Karpas-422 (cell line): Measurements from ENCODE around the gene P2RY14. TPM values are rescaled to one million over a fixed set of nuclear protein-coding genes. Genes with fewer than 3 reads are reported as not detected.

Experiments used
- DNase-seq: peaks from one replicate; pipeline ENCODE4 v3.0.0-alpha.2; 2015
- H2AFZ ChIP-seq: fragments of 200-600 bp; sonication (generic); 2 replicates; pipeline ENCODE4 v1.6.1; 2014; ENCODE audit warnings: antibody characterized with exemption, low read length, mixed read lengths
- H3K27ac ChIP-seq: fragments of 200-600 bp; sonication (generic); 2 replicates; pipeline ENCODE4 v1.5.1; 2014; ENCODE audit warnings: mild to moderate bottlenecking, low read length, moderate library complexity
- H3K27me3 ChIP-seq: fragments of 200-600 bp; sonication (generic); 2 replicates; pipeline ENCODE4 v1.6.1; 2014; ENCODE audit warnings: low read length, mixed read lengths
- H3K36me3 ChIP-seq: fragments of 200-600 bp; sonication (generic); 2 replicates; pipeline ENCODE4 v1.6.1; 2014; ENCODE audit warnings: low read length, mixed read lengths; ENCODE audit not compliant: insufficient read depth
- H3K4me1 ChIP-seq: fragments of 200-600 bp; sonication (generic); 2 replicates; pipeline ENCODE4 v1.6.1; 2014; ENCODE audit warnings: mild to moderate bottlenecking, low read length, mixed read lengths
- H3K4me2 ChIP-seq: fragments of 200-600 bp; sonication (generic); 2 replicates; pipeline ENCODE4 v1.6.1; 2014; ENCODE audit warnings: low read length, low read depth, mild to moderate bottlenecking; ENCODE audit not compliant: poor library complexity, severe bottlenecking
- H3K4me3 ChIP-seq: fragments of 200-600 bp; sonication (generic); 2 replicates; pipeline ENCODE4 v1.5.1; 2014; ENCODE audit warnings: mild to moderate bottlenecking, antibody characterized with exemption, low read length, mixed read lengths
- H3K79me2 ChIP-seq: fragments of 200-600 bp; sonication (generic); 2 replicates; pipeline ENCODE4 v1.6.1; 2014; ENCODE audit warnings: mild to moderate bottlenecking, low read length, mixed read lengths
- H3K9ac ChIP-seq: fragments of 200-600 bp; sonication (generic); 2 replicates; pipeline ENCODE4 v1.6.0; 2014; ENCODE audit warnings: low read length
- H3K9me2 ChIP-seq: fragments of 200-600 bp; sonication (generic), shearing (Covaris generic); replicated peaks from 2 replicates; pipeline ENCODE4 v1.6.0; 2014; ENCODE audit warnings: mild to moderate bottlenecking, low read length, moderate library complexity; ENCODE audit not compliant: insufficient read depth
- H3K9me3 ChIP-seq: fragments of 300-700, 200-600 bp; sonication (generic); 2 replicates; pipeline ENCODE4 v1.6.1; 2014; ENCODE audit warnings: low read length, mixed read lengths
- H4K20me1 ChIP-seq: fragments of 200-600 bp; sonication (generic); 2 replicates; pipeline ENCODE4 v1.6.1; 2014; ENCODE audit warnings: mild to moderate bottlenecking, antibody characterized with exemption, low read length, low read depth; ENCODE audit not compliant: insufficient read depth
- total RNA-seq: library from RNA; depleted of rRNA; stranded (reverse); fragments of >200 nt; shearing (Covaris generic); gene quantifications from 2 replicates; pipeline ENCODE4 v1.2.3, GENCODE V29; 2014; ENCODE audit warnings: low replicate concordance

The P2RY14 gene
- total RNA-seq, 1 experiment from 2014 or later, result not detected

DNA sequence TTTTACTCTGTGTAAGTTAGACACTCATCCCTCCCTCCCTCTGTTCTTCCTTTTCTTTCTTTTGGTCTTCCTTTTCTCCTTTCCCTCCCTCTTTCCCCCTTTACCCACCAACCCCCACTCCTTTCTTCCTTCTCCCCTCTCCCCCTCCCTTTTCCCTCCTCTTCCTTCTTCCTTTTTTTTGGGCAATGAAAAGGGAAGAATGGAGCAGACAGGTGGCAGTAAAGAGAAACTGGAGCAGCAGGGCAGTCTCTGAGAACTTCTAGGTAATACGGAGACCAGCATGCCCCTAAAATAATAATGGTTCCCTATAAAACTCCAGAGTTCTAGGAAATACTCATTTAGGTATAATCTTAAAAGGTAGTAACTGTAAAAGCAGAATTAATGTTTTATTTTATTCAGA is 63.9 kb downstream of the P2RY14 start:
- no peak for DNase-seq
- no peaks in the 10 kb centered on the region for H3K9me2 ChIP-seq
- H3K27me3 ChIP-seq, result no peaks in the 10 kb centered on the region
- H3K79me2 ChIP-seq, result no peaks in the 10 kb centered on the region
- no peak overlapping the region for H2AFZ ChIP-seq
- H4K20me1 ChIP-seq, result no peaks in the 10 kb centered on the region
- H3K9me3 ChIP-seq, result no peaks in the 10 kb centered on the region
- no peak overlapping the region for H3K4me2 ChIP-seq
- H3K27ac ChIP-seq, result no peak overlapping the region
- no peaks in the 10 kb centered on the region for H3K4me1 ChIP-seq
- no peak overlapping the region for H3K9ac ChIP-seq
- H3K36me3 ChIP-seq, result no peaks in the 10 kb centered on the region
- no peak overlapping the region for H3K4me3 ChIP-seq

DNA sequence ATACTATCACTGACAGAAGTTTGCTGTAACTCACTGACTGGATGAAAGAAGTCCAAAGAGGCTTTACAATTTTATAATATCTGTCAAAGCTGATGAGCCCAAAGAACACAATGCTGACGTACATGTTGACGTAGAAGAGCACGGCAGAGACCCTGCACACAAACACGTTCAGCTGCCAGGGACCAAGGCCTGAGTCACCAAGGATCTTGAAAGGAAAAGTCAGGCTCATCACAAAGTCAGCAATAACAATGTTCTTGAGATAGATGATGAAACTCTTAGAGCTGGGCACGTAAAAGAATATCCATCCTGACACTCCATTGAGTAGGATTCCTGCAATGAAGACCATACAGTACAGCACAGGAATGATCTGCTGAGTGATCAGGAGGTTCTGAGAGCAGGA is 64.5 kb downstream of the P2RY14 start:
- H3K27ac ChIP-seq, result no peak overlapping the region
- no peaks in the 10 kb centered on the region for H3K9me3 ChIP-seq
- H3K36me3 ChIP-seq, result no peaks in the 10 kb centered on the region
- no peaks in the 10 kb centered on the region for H3K9me2 ChIP-seq
- no peaks in the 10 kb centered on the region for H3K79me2 ChIP-seq
- H3K27me3 ChIP-seq, result no peaks in the 10 kb centered on the region
- no peak overlapping the region for H3K4me2 ChIP-seq
- DNase-seq, result no peak
- H2AFZ ChIP-seq, result no peak overlapping the region
- no peaks in the 10 kb centered on the region for H3K4me1 ChIP-seq
- H3K4me3 ChIP-seq, result no peak overlapping the region
- H3K9ac ChIP-seq, result no peak overlapping the region
- no peaks in the 10 kb centered on the region for H4K20me1 ChIP-seq

DNA sequence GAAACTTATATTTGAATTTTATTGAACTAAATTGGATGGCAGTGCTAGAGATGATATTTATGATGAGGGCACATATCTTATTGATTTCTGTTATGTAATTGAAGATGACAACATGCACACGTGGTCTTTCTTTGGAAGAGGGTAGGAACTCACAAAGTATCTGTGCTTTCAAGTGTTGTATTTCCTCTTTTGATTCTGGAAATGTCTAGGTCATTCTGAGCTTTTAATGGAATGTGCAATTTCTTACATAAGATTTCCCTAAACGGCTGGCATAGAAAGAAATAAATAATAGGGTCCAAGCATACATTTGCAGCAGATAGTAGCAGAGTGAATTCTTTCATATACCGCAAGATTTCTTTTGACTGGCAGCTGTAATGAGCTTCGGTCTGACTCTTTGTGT is 65.2 kb downstream of the P2RY14 start:
- no peaks in the 10 kb centered on the region for H4K20me1 ChIP-seq

DNA sequence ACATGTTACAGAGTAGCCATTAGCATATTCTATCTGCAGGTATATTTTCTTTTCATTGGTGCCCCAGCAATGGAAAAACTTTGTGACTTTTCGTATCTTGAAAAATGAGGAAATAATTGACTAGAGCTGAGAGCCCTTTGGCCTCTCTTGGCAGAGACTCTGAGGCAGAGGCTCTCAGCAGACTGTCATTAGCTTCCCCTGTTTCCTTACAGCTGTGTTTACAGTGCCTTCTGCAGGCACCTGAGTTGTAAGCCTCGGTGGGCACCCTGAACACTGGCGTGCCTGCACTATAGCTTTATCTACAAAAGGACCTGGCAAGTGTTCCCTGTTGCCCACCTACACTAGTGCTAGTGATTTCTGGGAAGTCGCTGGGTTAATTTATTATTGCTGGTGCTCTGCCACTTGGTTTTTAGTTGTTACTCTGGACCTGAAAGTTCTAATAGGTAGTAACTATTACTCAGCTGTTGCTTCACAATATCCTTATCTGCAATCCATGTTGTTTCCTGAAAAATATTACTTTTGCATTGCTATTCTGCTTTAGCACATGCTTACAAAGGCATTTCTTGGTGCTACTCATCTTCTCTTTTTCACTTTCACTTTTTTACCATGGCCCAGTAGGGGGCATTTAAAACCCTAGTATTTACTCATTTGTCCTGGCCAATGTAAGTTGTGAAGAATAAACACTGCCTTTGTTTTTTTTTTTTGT is 67.5 kb downstream of the P2RY14 start:
- H3K27ac ChIP-seq, result no peak overlapping the region
- no peaks in the 10 kb centered on the region for H4K20me1 ChIP-seq
- no peak overlapping the region for H2AFZ ChIP-seq
- H3K79me2 ChIP-seq, result no peaks in the 10 kb centered on the region
- H3K4me2 ChIP-seq, result peak overlapping the region; percentile 4
- no peak for DNase-seq
- H3K27me3 ChIP-seq, result no peaks in the 10 kb centered on the region
- no peaks in the 10 kb centered on the region for H3K9me2 ChIP-seq
- H3K4me3 ChIP-seq, result no peak overlapping the region; the same call in 1 of the 2 replicates
- no peak overlapping the region for H3K9ac ChIP-seq
- no peaks in the 10 kb centered on the region for H3K36me3 ChIP-seq
- H3K9me3 ChIP-seq, result no peaks in the 10 kb centered on the region
- H3K4me1 ChIP-seq, result no peaks in the 10 kb centered on the region

More for the DNA sequence above, 65.2 kb downstream of the P2RY14 start:
- Histone ChIP-seq H3K27ac (no peak overlapping the region), H2AFZ (no peak overlapping the region), H3K4me2 (no peak overlapping the region), H3K9me3 (no peaks in the 10 kb centered on the region), H3K9me2 (no peaks in the 10 kb centered on the region), H3K36me3 (no peaks in the 10 kb centered on the region), H3K4me3 (no peak overlapping the region), H3K79me2 (no peaks in the 10 kb centered on the region), H3K9ac (no peak overlapping the region), H3K27me3 (no peaks in the 10 kb centered on the region), H3K4me1 (no peaks in the 10 kb centered on the region)
- no peak for DNase-seq

DNA sequence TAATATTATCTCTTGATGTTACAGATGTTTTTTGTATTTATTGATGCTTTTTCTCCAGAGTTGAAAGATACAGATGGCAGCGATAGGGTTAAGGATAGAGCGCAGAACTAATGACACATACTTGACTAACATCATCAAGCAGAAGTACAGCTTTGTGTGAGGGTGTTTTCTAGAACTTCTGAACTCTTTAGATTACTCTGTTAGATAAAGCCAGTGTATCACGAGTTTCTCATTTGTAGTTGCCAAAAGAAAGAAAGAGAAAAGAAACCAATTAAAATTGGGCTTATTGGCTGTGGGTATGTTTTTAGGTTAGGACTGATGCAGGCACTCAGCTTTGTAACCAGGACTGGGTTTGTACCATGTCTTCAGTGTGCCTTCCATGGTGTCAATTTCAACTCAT is 68.7 kb downstream of the P2RY14 start:
- Histone ChIP-seq H3K27me3 (no peaks in the 10 kb centered on the region), H3K4me1 (no peaks in the 10 kb centered on the region), H3K4me3 (no peak overlapping the region), H3K79me2 (no peaks in the 10 kb centered on the region), H3K9me3 (no peaks in the 10 kb centered on the region), H3K4me2 (no peak overlapping the region), H3K9ac (no peak overlapping the region), H3K9me2 (no peaks in the 10 kb centered on the region), H4K20me1 (no peaks in the 10 kb centered on the region), H3K36me3 (no peaks in the 10 kb centered on the region), H2AFZ (no peak overlapping the region), H3K27ac (no peak overlapping the region)
- no peak for DNase-seq

DNA sequence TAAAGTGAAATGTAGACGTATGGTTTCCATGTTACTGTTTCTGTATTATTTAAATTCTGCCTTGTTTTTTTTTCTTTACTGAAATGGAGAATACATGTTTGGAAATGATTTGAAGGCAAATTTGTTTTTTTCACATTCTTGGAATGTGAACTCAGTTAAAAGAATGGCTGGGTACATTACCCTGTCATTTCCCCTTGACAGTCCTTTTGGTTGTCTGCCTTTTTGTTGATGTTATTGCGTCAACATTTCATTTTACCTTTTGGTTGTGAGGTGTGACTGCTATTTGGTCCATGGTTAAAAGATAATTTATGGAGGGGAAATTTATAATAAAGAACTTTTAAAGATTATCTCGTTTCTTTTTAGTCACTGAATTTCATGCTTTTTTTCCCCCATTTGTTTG is 72.1 kb downstream of the P2RY14 start:
- no peak overlapping the region for H2AFZ ChIP-seq
- no peaks in the 10 kb centered on the region for H3K27me3 ChIP-seq
- no peak overlapping the region for H3K4me3 ChIP-seq
- H4K20me1 ChIP-seq, result no peaks in the 10 kb centered on the region
- no peaks in the 10 kb centered on the region for H3K9me2 ChIP-seq
- H3K4me2 ChIP-seq, result no peak overlapping the region
- no peaks in the 10 kb centered on the region for H3K9me3 ChIP-seq
- no peak overlapping the region for H3K27ac ChIP-seq
- no peak for DNase-seq
- no peaks in the 10 kb centered on the region for H3K36me3 ChIP-seq
- H3K4me1 ChIP-seq, result no peaks in the 10 kb centered on the region
- no peak overlapping the region for H3K9ac ChIP-seq
- no peaks in the 10 kb centered on the region for H3K79me2 ChIP-seq

DNA sequence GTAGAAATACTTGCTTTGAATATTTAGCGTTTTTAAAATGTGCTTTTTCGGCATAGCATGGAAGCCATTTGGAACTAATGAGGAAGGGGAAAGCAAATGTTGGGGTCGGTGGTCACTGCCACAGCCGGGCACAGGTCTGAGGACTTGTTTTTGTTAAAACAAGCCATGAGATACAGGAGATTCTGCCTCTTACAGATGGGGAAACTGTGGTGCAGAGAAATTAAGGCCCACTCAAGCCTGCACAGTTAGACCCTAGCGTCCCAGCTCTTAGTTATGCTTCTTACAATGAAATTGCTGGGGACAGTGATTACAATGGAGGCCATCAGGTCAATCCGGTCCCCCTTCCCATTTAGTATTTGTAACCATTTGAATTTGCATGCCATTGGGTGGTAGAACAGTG is 72.9 kb downstream of the P2RY14 start:
- H3K27ac ChIP-seq, result no peak overlapping the region

DNA sequence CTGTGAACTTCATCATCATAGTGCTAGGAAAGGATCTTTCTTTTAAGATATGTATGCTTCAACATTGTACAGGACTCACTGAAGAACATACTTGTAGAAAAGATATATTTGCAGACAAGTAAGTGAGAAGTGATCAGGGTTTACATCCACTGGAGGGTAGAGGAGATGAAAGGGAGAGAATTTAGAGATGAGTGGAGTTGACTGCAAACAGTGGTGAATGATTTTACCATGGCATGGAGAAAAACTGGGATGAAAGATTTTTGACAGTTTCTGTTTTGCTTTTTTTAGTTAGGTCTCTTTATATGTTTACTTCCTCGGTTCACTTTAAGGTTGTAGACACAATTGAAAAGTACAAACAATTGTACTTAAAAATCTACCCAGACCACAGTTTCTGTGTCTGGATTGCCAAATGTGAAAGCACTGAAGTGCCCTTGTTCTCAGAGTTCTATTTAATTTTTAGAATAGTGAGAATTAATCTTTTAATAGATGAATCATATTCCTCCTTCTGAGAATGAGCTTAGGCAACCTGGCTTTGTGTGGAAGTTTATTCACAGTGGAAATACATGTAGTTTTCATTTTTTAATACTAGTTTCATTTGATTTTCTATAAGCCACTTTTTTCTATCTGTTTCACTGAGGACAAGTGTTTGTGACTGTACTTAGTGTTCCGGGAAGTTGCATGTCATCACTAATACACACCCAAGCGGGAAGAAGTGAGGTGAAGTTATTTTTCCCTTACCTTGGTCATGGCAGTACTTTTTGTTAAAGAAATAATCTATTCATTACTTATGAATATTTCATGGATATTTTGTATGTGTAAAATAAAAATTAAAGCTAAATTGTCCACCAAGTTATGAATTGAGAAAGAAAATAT is 73.6 kb downstream of the P2RY14 start:
- Histone ChIP-seq H3K9me2 (no peaks in the 10 kb centered on the region), H3K27ac (no peak overlapping the region), H3K79me2 (no peaks in the 10 kb centered on the region), H4K20me1 (no peaks in the 10 kb centered on the region), H3K4me2 (no peak overlapping the region), H2AFZ (no peak overlapping the region), H3K9me3 (no peaks in the 10 kb centered on the region), H3K9ac (no peak overlapping the region), H3K4me3 (no peak overlapping the region), H3K36me3 (no peaks in the 10 kb centered on the region), H3K27me3 (no peaks in the 10 kb centered on the region), H3K4me1 (no peaks in the 10 kb centered on the region)
- DNase-seq, result no peak

More for the DNA sequence above, 72.9 kb downstream of the P2RY14 start:
- H3K9ac ChIP-seq, result no peak overlapping the region
- no peaks in the 10 kb centered on the region for H3K79me2 ChIP-seq
- H3K9me3 ChIP-seq, result no peaks in the 10 kb centered on the region
- H4K20me1 ChIP-seq, result no peaks in the 10 kb centered on the region
- no peaks in the 10 kb centered on the region for H3K36me3 ChIP-seq
- no peaks in the 10 kb centered on the region for H3K27me3 ChIP-seq
- no peaks in the 10 kb centered on the region for H3K9me2 ChIP-seq
- H2AFZ ChIP-seq, result no peak overlapping the region
- no peaks in the 10 kb centered on the region for H3K4me1 ChIP-seq
- H3K4me3 ChIP-seq, result no peak overlapping the region
- no peak for DNase-seq
- H3K4me2 ChIP-seq, result no peak overlapping the region
